Liver (tissue), 9 donors: ENCODE measurements around the gene TFDP2. TPM values are rescaled to one million over a fixed set of nuclear protein-coding genes. Genes with fewer than 3 reads are reported as not detected.

Experiments used
- DNase-seq: peaks from one replicate; pipeline ENCODE4 v3.0.0-alpha.2; 2017; ENCODE audit warnings: low spot score
- H3K27ac ChIP-seq, 2 donors: one replicate each; pipeline ENCODE4 v1.7.0; 2013; ENCODE audit warnings: inconsistent platforms in 2 of 2, low read length in 2 of 2, control low read depth in 1 of 2, low read depth in 1 of 2, mild to moderate bottlenecking in 1 of 2
- H3K27me3 ChIP-seq, 4 donors: one replicate each; pipeline versions ENCODE4 v1.6.1 to v1.7.0; 2013; ENCODE audit warnings: low read length in 3 of 4, inconsistent platforms in 1 of 4, mild to moderate bottlenecking in 1 of 4, moderate library complexity in 1 of 4; ENCODE audit not compliant: control insufficient read depth in 4 of 4, insufficient read depth in 4 of 4
- H3K36me3 ChIP-seq, 4 donors: one replicate each; pipeline versions ENCODE4 v1.6.1 to v1.7.0; 2013; ENCODE audit warnings: low read length in 3 of 4, mild to moderate bottlenecking in 3 of 4, low read depth in 1 of 4, moderate library complexity in 1 of 4; ENCODE audit not compliant: control insufficient read depth in 4 of 4, insufficient read depth in 3 of 4
- H3K4me1 ChIP-seq, 4 donors: one replicate each; pipeline versions ENCODE4 v1.6.1 to v1.7.0; 2013; ENCODE audit warnings: low read length in 3 of 4, mild to moderate bottlenecking in 3 of 4, moderate library complexity in 1 of 4; ENCODE audit not compliant: control insufficient read depth in 4 of 4, insufficient read depth in 4 of 4
- H3K4me3 ChIP-seq, 3 donors: one replicate each; pipeline versions ENCODE4 v1.6.1 to v1.7.0; 2013; ENCODE audit warnings: low read length in 3 of 3, control low read depth in 1 of 3, low read depth in 1 of 3, mild to moderate bottlenecking in 1 of 3
- H3K9ac ChIP-seq, 2 donors: one replicate each; pipeline ENCODE4 v1.7.0; 2013; ENCODE audit warnings: low read length in 2 of 2, mild to moderate bottlenecking in 2 of 2, moderate library complexity in 2 of 2, control low read depth in 1 of 2, low read depth in 1 of 2
- H3K9me3 ChIP-seq, 4 donors: one replicate each; pipeline versions ENCODE4 v1.6.1 to v1.7.0; 2013; ENCODE audit warnings: low read length in 3 of 4; ENCODE audit not compliant: control insufficient read depth in 4 of 4
- EGR1 ChIP-seq, 2 donors: IDR thresholded peaks; 2 replicates each; pipeline ENCODE4 v1.6.1; 2016 to 2018; ENCODE audit warnings: antibody characterized with exemption in 2 of 2, low read depth in 2 of 2
- FOXA1 ChIP-seq: IDR thresholded peaks from 2 replicates; pipeline ENCODE4 v1.6.1; 2016; ENCODE audit warnings: antibody characterized with exemption
- FOXA2 ChIP-seq: IDR thresholded peaks from 2 replicates; pipeline ENCODE4 v1.6.1; 2016; ENCODE audit warnings: antibody characterized with exemption
- GABPA ChIP-seq, 2 donors: IDR thresholded peaks in 1 of 2; conservative IDR thresholded peaks in 1 of 2; 2 replicates each; pipeline ENCODE4 v1.6.1; 2016; ENCODE audit warnings: antibody characterized with exemption in 2 of 2, mild to moderate bottlenecking in 1 of 2, moderate library complexity in 1 of 2
- HNF4A ChIP-seq, 2 donors: conservative IDR thresholded peaks; 2 replicates each; pipeline ENCODE4 v1.6.1; 2016; ENCODE audit warnings: antibody characterized with exemption in 2 of 2, mild to moderate bottlenecking in 2 of 2
- HNF4G ChIP-seq: IDR thresholded peaks from 2 replicates; pipeline ENCODE4 v1.6.1; 2016; ENCODE audit warnings: antibody characterized with exemption
- JUND ChIP-seq, 2 donors: IDR thresholded peaks; 2 replicates each; pipeline ENCODE4 v1.6.1; 2016; ENCODE audit warnings: antibody characterized with exemption in 2 of 2
- RAD21 ChIP-seq, 2 donors: IDR thresholded peaks; 2 replicates each; pipeline ENCODE4 v1.6.1; 2016; ENCODE audit warnings: antibody characterized with exemption in 2 of 2, mild to moderate bottlenecking in 2 of 2
- RXRA ChIP-seq, 2 donors: IDR thresholded peaks; 2 replicates each; pipeline ENCODE4 v1.6.1; 2017 to 2018; ENCODE audit warnings: antibody characterized with exemption in 2 of 2, mild to moderate bottlenecking in 1 of 2
- SP1 ChIP-seq: IDR thresholded peaks from 2 replicates; pipeline ENCODE4 v1.6.1; 2018; ENCODE audit warnings: antibody characterized with exemption, mild to moderate bottlenecking
- TAF1 ChIP-seq: conservative IDR thresholded peaks from 2 replicates; pipeline ENCODE4 v1.6.1; 2016; ENCODE audit warnings: antibody characterized with exemption, mild to moderate bottlenecking
- WGBS: extraction: QIAGEN DNeasy Blood & Tissue Kit; methylation state at CpG from one replicate; pipeline ENCODE4 v1.1.7; 2013; 5-methylcytosine and 5-hydroxymethylcytosine counted together
- polyA plus RNA-seq, 2 donors: library from polyadenylated mRNA; stranded (reverse) in 1 of 2; unstranded in 1 of 2; fragments of 200-250 nt in 1 of 2; fragments of >200 nt in 1 of 2; fragmentation: Nextera tagmentation in 1 of 2; extraction: Ambion mirVana in 1 of 2; gene quantifications; one replicate each; pipeline versions ENCODE4 v1.2.1 to v1.2.3, GENCODE V29; 2013 to 2015
- total RNA-seq, 2 donors: library from RNA; depleted of rRNA; stranded (reverse); fragments of >200 nt; gene quantifications; one replicate each; pipeline ENCODE4 v1.2.3, GENCODE V29; 2014
- TF ChIP-seq, protein P1 (sequence below): IDR thresholded peaks from 2 replicates; pipeline ENCODE4 v1.6.1; 2016; ENCODE audit warnings: antibody characterized with exemption
- TF ChIP-seq, protein P2 (sequence below): IDR thresholded peaks from 2 replicates; pipeline ENCODE4 v1.6.1; 2016; ENCODE audit warnings: antibody characterized with exemption
- TF ChIP-seq, protein P3 (sequence below): fragments of 150-350 bp; IDR thresholded peaks from 2 replicates; pipeline ENCODE4 v1.5.1; 2017; ENCODE audit warnings: improper control_type of control experiment, low read depth, low read length; ENCODE audit not compliant: missing input control
- TF ChIP-seq, protein P4 (sequence below): IDR thresholded peaks from 2 replicates; pipeline ENCODE4 v1.6.1; 2016; ENCODE audit warnings: antibody characterized with exemption
- TF ChIP-seq, protein P5 (sequence below): IDR thresholded peaks from 2 replicates; pipeline ENCODE4 v1.6.1; 2016; ENCODE audit warnings: antibody characterized with exemption, mild to moderate bottlenecking
- donor health status: healthy.
- donor health status: healthy.
- donor health status: healthy.
- donor health status: healthy.
- donor health status: healthy.

The TFDP2 gene
- total and polyA plus RNA-seq, 4 donors: 8.0 to 52.0 (median 29.7) TPM

DNA sequence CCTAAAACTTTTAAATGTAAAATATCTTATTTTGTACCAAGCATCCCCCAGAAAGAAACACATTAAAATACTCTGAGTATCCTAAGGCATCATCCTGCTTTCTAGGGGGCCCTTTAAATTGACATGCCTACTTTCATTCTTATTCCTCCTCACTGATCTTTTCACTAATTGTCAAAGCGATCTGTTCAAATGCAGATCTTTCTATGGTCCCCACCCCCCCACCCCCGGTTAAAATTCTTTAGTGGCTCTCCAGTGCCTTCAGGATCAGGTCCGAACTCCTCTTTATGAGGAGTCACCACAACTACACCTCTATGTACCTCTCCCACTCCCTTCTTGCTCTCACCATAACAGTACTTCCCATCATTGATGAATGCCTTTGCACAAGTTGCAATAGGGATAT, 19.2 kb upstream of the TFDP2 start:
- WGBS: 93% methylated on average over 3 of the region's 3 CpGs
- Histone ChIP-seq H3K9me3 (no peaks in the 10 kb centered on the region), H3K36me3 (peaks cover 0 to 14% (median 9%) of the 10 kb centered on the region in 4 donors), H3K9ac (no peak overlapping the region), H3K4me3 (no peak overlapping the region), H3K4me1 (no peaks in the 10 kb centered on the region), H3K27ac (no peak overlapping the region), H3K27me3 (no peaks in the 10 kb centered on the region)
- TF ChIP-seq, protein P1, sequence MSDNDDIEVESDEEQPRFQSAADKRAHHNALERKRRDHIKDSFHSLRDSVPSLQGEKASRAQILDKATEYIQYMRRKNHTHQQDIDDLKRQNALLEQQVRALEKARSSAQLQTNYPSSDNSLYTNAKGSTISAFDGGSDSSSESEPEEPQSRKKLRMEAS: no peak
- TF ChIP-seq EGR1 (IDR thresholded peaks at IDR 0.05; ENCODE audit: low read depth in 2 of 2): no peak
- no peak for TF ChIP-seq TAF1
- TF ChIP-seq RAD21 (IDR thresholded peaks at IDR 0.05): no peak
- TF ChIP-seq FOXA1: no peak
- TF ChIP-seq SP1: no peak
- no peak for TF ChIP-seq JUND (IDR thresholded peaks at IDR 0.05)
- TF ChIP-seq GABPA (IDR thresholded peaks at IDR 0.05 in 1 of 2, conservative IDR thresholded peaks at IDR 0.05 in 1 of 2): no peak
- TF ChIP-seq, protein P2, sequence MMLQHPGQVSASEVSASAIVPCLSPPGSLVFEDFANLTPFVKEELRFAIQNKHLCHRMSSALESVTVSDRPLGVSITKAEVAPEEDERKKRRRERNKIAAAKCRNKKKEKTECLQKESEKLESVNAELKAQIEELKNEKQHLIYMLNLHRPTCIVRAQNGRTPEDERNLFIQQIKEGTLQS: no peak
- TF ChIP-seq HNF4A (conservative IDR thresholded peaks at IDR 0.05): no peak
- TF ChIP-seq FOXA2: no peak
- TF ChIP-seq, protein P3, sequence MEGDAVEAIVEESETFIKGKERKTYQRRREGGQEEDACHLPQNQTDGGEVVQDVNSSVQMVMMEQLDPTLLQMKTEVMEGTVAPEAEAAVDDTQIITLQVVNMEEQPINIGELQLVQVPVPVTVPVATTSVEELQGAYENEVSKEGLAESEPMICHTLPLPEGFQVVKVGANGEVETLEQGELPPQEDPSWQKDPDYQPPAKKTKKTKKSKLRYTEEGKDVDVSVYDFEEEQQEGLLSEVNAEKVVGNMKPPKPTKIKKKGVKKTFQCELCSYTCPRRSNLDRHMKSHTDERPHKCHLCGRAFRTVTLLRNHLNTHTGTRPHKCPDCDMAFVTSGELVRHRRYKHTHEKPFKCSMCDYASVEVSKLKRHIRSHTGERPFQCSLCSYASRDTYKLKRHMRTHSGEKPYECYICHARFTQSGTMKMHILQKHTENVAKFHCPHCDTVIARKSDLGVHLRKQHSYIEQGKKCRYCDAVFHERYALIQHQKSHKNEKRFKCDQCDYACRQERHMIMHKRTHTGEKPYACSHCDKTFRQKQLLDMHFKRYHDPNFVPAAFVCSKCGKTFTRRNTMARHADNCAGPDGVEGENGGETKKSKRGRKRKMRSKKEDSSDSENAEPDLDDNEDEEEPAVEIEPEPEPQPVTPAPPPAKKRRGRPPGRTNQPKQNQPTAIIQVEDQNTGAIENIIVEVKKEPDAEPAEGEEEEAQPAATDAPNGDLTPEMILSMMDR: no peak
- TF ChIP-seq, protein P4, sequence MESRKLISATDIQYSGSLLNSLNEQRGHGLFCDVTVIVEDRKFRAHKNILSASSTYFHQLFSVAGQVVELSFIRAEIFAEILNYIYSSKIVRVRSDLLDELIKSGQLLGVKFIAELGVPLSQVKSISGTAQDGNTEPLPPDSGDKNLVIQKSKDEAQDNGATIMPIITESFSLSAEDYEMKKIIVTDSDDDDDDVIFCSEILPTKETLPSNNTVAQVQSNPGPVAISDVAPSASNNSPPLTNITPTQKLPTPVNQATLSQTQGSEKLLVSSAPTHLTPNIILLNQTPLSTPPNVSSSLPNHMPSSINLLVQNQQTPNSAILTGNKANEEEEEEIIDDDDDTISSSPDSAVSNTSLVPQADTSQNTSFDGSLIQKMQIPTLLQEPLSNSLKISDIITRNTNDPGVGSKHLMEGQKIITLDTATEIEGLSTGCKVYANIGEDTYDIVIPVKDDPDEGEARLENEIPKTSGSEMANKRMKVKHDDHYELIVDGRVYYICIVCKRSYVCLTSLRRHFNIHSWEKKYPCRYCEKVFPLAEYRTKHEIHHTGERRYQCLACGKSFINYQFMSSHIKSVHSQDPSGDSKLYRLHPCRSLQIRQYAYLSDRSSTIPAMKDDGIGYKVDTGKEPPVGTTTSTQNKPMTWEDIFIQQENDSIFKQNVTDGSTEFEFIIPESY: no peak
- no peak for TF ChIP-seq HNF4G
- TF ChIP-seq RXRA (IDR thresholded peaks at IDR 0.05): no peak
- TF ChIP-seq, protein P5, sequence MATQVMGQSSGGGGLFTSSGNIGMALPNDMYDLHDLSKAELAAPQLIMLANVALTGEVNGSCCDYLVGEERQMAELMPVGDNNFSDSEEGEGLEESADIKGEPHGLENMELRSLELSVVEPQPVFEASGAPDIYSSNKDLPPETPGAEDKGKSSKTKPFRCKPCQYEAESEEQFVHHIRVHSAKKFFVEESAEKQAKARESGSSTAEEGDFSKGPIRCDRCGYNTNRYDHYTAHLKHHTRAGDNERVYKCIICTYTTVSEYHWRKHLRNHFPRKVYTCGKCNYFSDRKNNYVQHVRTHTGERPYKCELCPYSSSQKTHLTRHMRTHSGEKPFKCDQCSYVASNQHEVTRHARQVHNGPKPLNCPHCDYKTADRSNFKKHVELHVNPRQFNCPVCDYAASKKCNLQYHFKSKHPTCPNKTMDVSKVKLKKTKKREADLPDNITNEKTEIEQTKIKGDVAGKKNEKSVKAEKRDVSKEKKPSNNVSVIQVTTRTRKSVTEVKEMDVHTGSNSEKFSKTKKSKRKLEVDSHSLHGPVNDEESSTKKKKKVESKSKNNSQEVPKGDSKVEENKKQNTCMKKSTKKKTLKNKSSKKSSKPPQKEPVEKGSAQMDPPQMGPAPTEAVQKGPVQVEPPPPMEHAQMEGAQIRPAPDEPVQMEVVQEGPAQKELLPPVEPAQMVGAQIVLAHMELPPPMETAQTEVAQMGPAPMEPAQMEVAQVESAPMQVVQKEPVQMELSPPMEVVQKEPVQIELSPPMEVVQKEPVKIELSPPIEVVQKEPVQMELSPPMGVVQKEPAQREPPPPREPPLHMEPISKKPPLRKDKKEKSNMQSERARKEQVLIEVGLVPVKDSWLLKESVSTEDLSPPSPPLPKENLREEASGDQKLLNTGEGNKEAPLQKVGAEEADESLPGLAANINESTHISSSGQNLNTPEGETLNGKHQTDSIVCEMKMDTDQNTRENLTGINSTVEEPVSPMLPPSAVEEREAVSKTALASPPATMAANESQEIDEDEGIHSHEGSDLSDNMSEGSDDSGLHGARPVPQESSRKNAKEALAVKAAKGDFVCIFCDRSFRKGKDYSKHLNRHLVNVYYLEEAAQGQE: no peak
- DNase-seq: no peak

DNA sequence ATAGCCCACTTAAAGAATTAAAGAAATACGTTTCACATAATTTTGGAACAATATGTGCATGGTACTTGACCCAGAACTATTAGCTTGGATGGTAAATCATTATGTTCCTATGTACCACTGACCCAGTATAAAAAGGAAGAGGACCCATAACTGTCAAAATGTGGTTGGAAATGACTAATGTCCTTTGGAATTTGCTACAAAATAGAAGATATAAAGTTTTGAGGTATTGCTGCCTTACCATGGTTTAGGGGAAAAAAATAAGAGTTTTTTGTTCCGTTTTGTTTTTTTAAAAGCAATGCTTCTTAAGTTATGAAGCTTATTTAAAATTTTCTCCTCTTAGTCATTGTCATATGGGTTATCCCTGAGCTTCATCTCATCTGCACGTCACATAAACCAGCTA, 15.8 kb upstream of the TFDP2 start:
- WGBS: 98% methylated on average over 3 of the region's 3 CpGs
- no peak for DNase-seq
- Histone ChIP-seq H3K4me3 (no peak overlapping the region), H3K36me3 (peaks cover 0 to 13% (median 7%) of the 10 kb centered on the region in 4 donors), H3K27ac (no peak overlapping the region), H3K4me1 (peaks cover 0 to 2% (median 0%) of the 10 kb centered on the region in 4 donors), H3K9ac (peak overlapping the region in 1 of 2 donors; percentile 3), H3K27me3 (no peaks in the 10 kb centered on the region), H3K9me3 (no peaks in the 10 kb centered on the region)
- TF ChIP-seq EGR1 (IDR thresholded peaks at IDR 0.05; ENCODE audit: low read depth in 2 of 2): no peak
- TF ChIP-seq RAD21 (IDR thresholded peaks at IDR 0.05): no peak
- TF ChIP-seq, protein P2: no peak
- TF ChIP-seq RXRA (IDR thresholded peaks at IDR 0.05): no peak
- no peak for TF ChIP-seq FOXA1
- TF ChIP-seq, protein P5: no peak
- TF ChIP-seq HNF4G: no peak
- TF ChIP-seq, protein P1: no peak
- TF ChIP-seq, protein P4: no peak
